ENCODE data around the gene NEK7. TPM values are rescaled to one million over a fixed set of nuclear protein-coding genes. Genes with fewer than 3 reads are reported as not detected.

NEK7 gene
- total RNA-seq, 4 donors from 2014 or later: 45.7 to 75.7 (median 53.5) TPM

GRCh38 chr1:198201956-198202784 is 45.4 kb downstream of the NEK7 start:
- Histone ChIP-seq H3K27ac (no peak overlapping the region), H3K9me3 (no peaks in the 10 kb centered on the region), H3K27me3 (no peaks in the 10 kb centered on the region), H3K4me3 (no peak overlapping the region), H3K4me1 (peaks cover 7% of the 10 kb centered on the region), H3K36me3 (no peaks in the 10 kb centered on the region)
- WGBS: 92% methylated on average over 10 of the region's 10 CpGs
- DNase-seq (ENCODE audit: low spot score in 2 of 2): no peak
- TF ChIP-seq POLR2AphosphoS5 (IDR thresholded peaks at IDR 0.05): no peak
- TF ChIP-seq CTCF (IDR thresholded peaks at IDR 0.05): no peak
- TF ChIP-seq EP300 (IDR thresholded peaks at IDR 0.05): no peak
- no peak for TF ChIP-seq POLR2A (IDR thresholded peaks at IDR 0.05)

GRCh38 chr1:198203434-198203833 is 46.6 kb downstream of the NEK7 start:
- H3K27me3 ChIP-seq: no peaks in the 10 kb centered on the region

DNA sequence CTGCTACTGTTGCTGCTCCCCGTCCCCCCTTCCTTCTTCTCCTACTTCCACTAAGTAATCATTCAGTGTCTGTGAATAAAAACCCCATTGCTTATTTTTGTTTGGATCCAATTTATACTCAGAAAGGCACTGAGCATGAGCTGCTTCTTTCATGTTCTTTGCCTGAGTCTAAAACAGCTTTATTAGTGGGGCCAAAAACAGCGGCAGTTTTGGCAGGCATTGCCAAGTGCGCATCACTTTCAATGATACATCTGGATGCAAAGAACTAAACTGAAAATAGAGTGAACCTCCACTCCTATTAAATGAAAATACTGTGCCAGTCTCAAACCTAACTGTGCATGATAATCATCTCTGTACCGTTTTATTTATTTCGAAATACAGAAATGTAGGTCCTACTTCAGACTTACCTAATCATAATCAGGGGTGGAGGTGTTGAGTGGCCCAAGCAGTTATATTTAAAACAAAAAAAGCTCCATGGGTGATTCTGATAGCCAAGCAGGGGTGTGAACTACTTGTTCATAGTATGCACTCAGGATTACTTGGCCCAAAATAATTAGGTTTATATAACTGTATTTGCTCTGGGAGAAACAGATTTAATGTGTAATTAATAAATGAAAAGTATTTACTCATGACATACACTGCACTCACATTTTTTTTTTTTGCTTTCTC is 48.4 kb downstream of the NEK7 start:
- H3K4me1 ChIP-seq: no peaks in the 10 kb centered on the region
- H3K9me3 ChIP-seq: no peaks in the 10 kb centered on the region
- peaks cover 6% of the 10 kb centered on the region for H3K36me3 ChIP-seq
- no peak overlapping the region for H3K4me3 ChIP-seq
- H3K27me3 ChIP-seq: no peaks in the 10 kb centered on the region
- H3K27ac ChIP-seq: no peak overlapping the region
- DNase-seq (ENCODE audit: low spot score in 2 of 2): no peak
- no peak for TF ChIP-seq POLR2A (IDR thresholded peaks at IDR 0.05)
- TF ChIP-seq POLR2AphosphoS5 (IDR thresholded peaks at IDR 0.05): no peak
- no peak for TF ChIP-seq CTCF (IDR thresholded peaks at IDR 0.05)
- no peak for TF ChIP-seq EP300 (IDR thresholded peaks at IDR 0.05)
- 57% methylated on average over 5 of the region's 5 CpGs for WGBS

More at GRCh38 chr1:198203434-198203833, 46.6 kb downstream of the NEK7 start:
- WGBS: 77% methylated on average over 1 of the region's 1 CpG
- no peak overlapping the region for H3K27ac ChIP-seq
- no peak overlapping the region for H3K4me3 ChIP-seq
- no peak for TF ChIP-seq CTCF (IDR thresholded peaks at IDR 0.05)
- TF ChIP-seq EP300 (IDR thresholded peaks at IDR 0.05): no peak
- no peak for TF ChIP-seq POLR2AphosphoS5 (IDR thresholded peaks at IDR 0.05)
- no peak for TF ChIP-seq POLR2A (IDR thresholded peaks at IDR 0.05)
- no peaks in the 10 kb centered on the region for H3K9me3 ChIP-seq
- H3K36me3 ChIP-seq: no peaks in the 10 kb centered on the region
- DNase-seq (ENCODE audit: low spot score in 2 of 2): no peak
- peaks cover 4% of the 10 kb centered on the region for H3K4me1 ChIP-seq

GRCh38 chr1:198206292-198206691 is 49.5 kb downstream of the NEK7 start:
- no peaks in the 10 kb centered on the region for H3K4me1 ChIP-seq
- H3K4me3 ChIP-seq: no peak overlapping the region
- TF ChIP-seq POLR2A (IDR thresholded peaks at IDR 0.05) (no peak), CTCF (IDR thresholded peaks at IDR 0.05) (no peak), POLR2AphosphoS5 (IDR thresholded peaks at IDR 0.05) (no peak)
- no peak overlapping the region for H3K27ac ChIP-seq
- H3K27me3 ChIP-seq: no peaks in the 10 kb centered on the region
- peaks cover 6% of the 10 kb centered on the region for H3K36me3 ChIP-seq
- no peak for DNase-seq (ENCODE audit: low spot score in 2 of 2)
- 72% methylated on average over 3 of the region's 3 CpGs for WGBS
- no peaks in the 10 kb centered on the region for H3K9me3 ChIP-seq

- no peak overlapping the region for H3K4me3 ChIP-seq
- H3K36me3 ChIP-seq: peaks cover 21% of the 10 kb centered on the region
- H3K4me1 ChIP-seq: no peaks in the 10 kb centered on the region
- H3K27me3 ChIP-seq: no peaks in the 10 kb centered on the region
- TF ChIP-seq POLR2A (IDR thresholded peaks at IDR 0.05) (no peak), CTCF (IDR thresholded peaks at IDR 0.05) (no peak), EP300 (IDR thresholded peaks at IDR 0.05) (no peak), POLR2AphosphoS5 (IDR thresholded peaks at IDR 0.05) (no peak)
- no peaks in the 10 kb centered on the region for H3K9me3 ChIP-seq
- no peak for DNase-seq (ENCODE audit: low spot score in 2 of 2)
- no peak overlapping the region for H3K27ac ChIP-seq
- WGBS: 95% methylated on average over 11 of the region's 11 CpGs
Observed at GRCh38 chr1:198211696-198212095, 54.9 kb downstream of the NEK7 start.

Measured in suprapubic skin (tissue), 4 donors.